Measurements from ENCODE around the gene RBP3.

RBP3 gene

GRCh38 chr10:47329855-47330254 lies 18.3 kb upstream of the RBP3 start:
- H3K36me3 ChIP-seq (ENCODE audit: insufficient read depth, low read length), result no peaks in the 10 kb centered on the region
- H3K79me2 ChIP-seq (ENCODE audit: control insufficient read depth, insufficient read depth, low read length, unreplicated experiment), result no peaks in the 10 kb centered on the region
- H3K27ac ChIP-seq (ENCODE audit: low read depth, low read length), result no peak overlapping the region
- H2AFZ ChIP-seq (ENCODE audit: low read length, unreplicated experiment), result no peak overlapping the region
- peaks cover 37% of the 10 kb centered on the region for H3K27me3 ChIP-seq (ENCODE audit: insufficient read depth, low read length)
- H3K4me3 ChIP-seq (ENCODE audit: low read depth, low read length), result no peak overlapping the region
- no peaks in the 10 kb centered on the region for H3K4me1 ChIP-seq (ENCODE audit: control insufficient read depth, insufficient read depth, low read length, unreplicated experiment)

GRCh38 chr10:47330366-47330765 lies 17.8 kb upstream of the RBP3 start:
- Histone ChIP-seq H3K27ac (ENCODE audit: low read depth, low read length) (no peak overlapping the region), H3K79me2 (ENCODE audit: control insufficient read depth, insufficient read depth, low read length, unreplicated experiment) (no peaks in the 10 kb centered on the region), H3K4me3 (ENCODE audit: low read depth, low read length) (no peak overlapping the region), H2AFZ (ENCODE audit: low read length, unreplicated experiment) (no peak overlapping the region), H3K36me3 (ENCODE audit: insufficient read depth, low read length) (no peaks in the 10 kb centered on the region), H3K27me3 (ENCODE audit: insufficient read depth, low read length) (peaks cover 37% of the 10 kb centered on the region), H3K4me1 (ENCODE audit: control insufficient read depth, insufficient read depth, low read length, unreplicated experiment) (no peaks in the 10 kb centered on the region)

DNA sequence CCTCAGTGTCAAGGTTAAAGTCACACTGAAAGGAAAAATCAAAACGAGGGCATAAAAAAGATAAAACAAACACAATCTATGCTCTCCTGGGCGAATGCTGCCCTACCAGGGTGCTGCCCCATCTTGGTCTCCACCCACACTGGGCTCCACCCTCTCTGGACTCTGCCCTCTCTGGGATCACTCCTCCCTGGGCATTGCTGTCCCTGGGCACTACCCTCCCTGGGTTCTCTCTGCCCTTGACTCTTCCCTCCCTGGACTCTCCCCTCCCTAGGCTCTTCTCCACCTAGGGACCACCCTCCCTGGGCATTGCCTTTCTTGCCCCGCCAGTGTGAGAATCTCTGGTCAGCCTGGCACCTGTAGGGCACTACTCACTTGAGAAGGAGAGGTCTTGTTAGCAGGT lies 17.4 kb upstream of the RBP3 start:
- no peaks in the 10 kb centered on the region for H3K36me3 ChIP-seq (ENCODE audit: insufficient read depth, low read length)
- no peaks in the 10 kb centered on the region for H3K4me1 ChIP-seq (ENCODE audit: control insufficient read depth, insufficient read depth, low read length, unreplicated experiment)
- no peak overlapping the region for H3K27ac ChIP-seq (ENCODE audit: low read depth, low read length)
- no peak overlapping the region for H2AFZ ChIP-seq (ENCODE audit: low read length, unreplicated experiment)
- no peak overlapping the region for H3K4me3 ChIP-seq (ENCODE audit: low read depth, low read length)
- H3K79me2 ChIP-seq (ENCODE audit: control insufficient read depth, insufficient read depth, low read length, unreplicated experiment), result no peaks in the 10 kb centered on the region
- peaks cover 42% of the 10 kb centered on the region for H3K27me3 ChIP-seq (ENCODE audit: insufficient read depth, low read length)

- Histone ChIP-seq H3K4me3 (ENCODE audit: low read depth, low read length) (no peak overlapping the region), H3K79me2 (ENCODE audit: control insufficient read depth, insufficient read depth, low read length, unreplicated experiment) (no peaks in the 10 kb centered on the region), H3K27ac (ENCODE audit: low read depth, low read length) (no peak overlapping the region)
These were observed 16.7 kb upstream of the RBP3 start for GRCh38 chr10:47331491-47331890.

GRCh38 chr10:47331954-47332353 lies 16.2 kb upstream of the RBP3 start:
- H3K36me3 ChIP-seq (ENCODE audit: insufficient read depth, low read length), result no peaks in the 10 kb centered on the region
- peaks cover 53% of the 10 kb centered on the region for H3K27me3 ChIP-seq (ENCODE audit: insufficient read depth, low read length)
- H3K4me1 ChIP-seq (ENCODE audit: control insufficient read depth, insufficient read depth, low read length, unreplicated experiment), result no peaks in the 10 kb centered on the region
- no peaks in the 10 kb centered on the region for H3K79me2 ChIP-seq (ENCODE audit: control insufficient read depth, insufficient read depth, low read length, unreplicated experiment)
- no peak overlapping the region for H3K4me3 ChIP-seq (ENCODE audit: low read depth, low read length)
- no peak overlapping the region for H2AFZ ChIP-seq (ENCODE audit: low read length, unreplicated experiment)
- H3K27ac ChIP-seq (ENCODE audit: low read depth, low read length), result no peak overlapping the region

More at GRCh38 chr10:47331491-47331890, 16.7 kb upstream of the RBP3 start:
- no peaks in the 10 kb centered on the region for H3K36me3 ChIP-seq (ENCODE audit: insufficient read depth, low read length)
- H3K27me3 ChIP-seq (ENCODE audit: insufficient read depth, low read length), result peaks cover 49% of the 10 kb centered on the region
- no peak overlapping the region for H2AFZ ChIP-seq (ENCODE audit: low read length, unreplicated experiment)
- no peaks in the 10 kb centered on the region for H3K4me1 ChIP-seq (ENCODE audit: control insufficient read depth, insufficient read depth, low read length, unreplicated experiment)

GRCh38 chr10:47332371-47332770 lies 15.8 kb upstream of the RBP3 start:
- Histone ChIP-seq H3K4me3 (ENCODE audit: low read depth, low read length) (no peak overlapping the region), H3K4me1 (ENCODE audit: control insufficient read depth, insufficient read depth, low read length, unreplicated experiment) (no peaks in the 10 kb centered on the region), H3K36me3 (ENCODE audit: insufficient read depth, low read length) (no peaks in the 10 kb centered on the region), H3K27me3 (ENCODE audit: insufficient read depth, low read length) (peaks cover 57% of the 10 kb centered on the region), H2AFZ (ENCODE audit: low read length, unreplicated experiment) (no peak overlapping the region), H3K27ac (ENCODE audit: low read depth, low read length) (no peak overlapping the region), H3K79me2 (ENCODE audit: control insufficient read depth, insufficient read depth, low read length, unreplicated experiment) (no peaks in the 10 kb centered on the region)

GRCh38 chr10:47332946-47333345 lies 15.2 kb upstream of the RBP3 start:
- Histone ChIP-seq H3K4me1 (ENCODE audit: control insufficient read depth, insufficient read depth, low read length, unreplicated experiment) (no peaks in the 10 kb centered on the region), H3K79me2 (ENCODE audit: control insufficient read depth, insufficient read depth, low read length, unreplicated experiment) (no peaks in the 10 kb centered on the region), H3K4me3 (ENCODE audit: low read depth, low read length) (no peak overlapping the region), H3K27me3 (ENCODE audit: insufficient read depth, low read length) (peaks cover 63% of the 10 kb centered on the region), H3K27ac (ENCODE audit: low read depth, low read length) (no peak overlapping the region), H2AFZ (ENCODE audit: low read length, unreplicated experiment) (no peak overlapping the region), H3K36me3 (ENCODE audit: insufficient read depth, low read length) (no peaks in the 10 kb centered on the region)

DNA sequence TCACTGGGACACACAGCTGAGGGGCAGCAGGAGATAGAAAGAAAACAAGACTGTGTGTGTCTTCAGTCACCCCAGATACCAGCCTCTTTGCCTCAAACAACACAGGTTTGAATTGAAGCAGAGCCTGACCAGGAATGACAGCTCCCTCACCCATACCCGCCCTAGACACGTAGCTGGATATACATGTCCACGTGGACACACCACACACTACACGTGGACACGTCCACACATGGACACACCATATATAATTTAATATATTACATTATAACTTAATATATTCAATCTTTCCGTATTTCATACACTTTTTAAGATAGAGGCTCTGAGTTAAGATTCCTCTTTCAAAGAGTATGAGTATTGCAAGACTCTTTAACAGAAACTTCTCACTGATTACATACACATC lies 14.6 kb upstream of the RBP3 start:
- Histone ChIP-seq H3K4me3 (ENCODE audit: low read depth, low read length) (no peak overlapping the region), H3K4me1 (ENCODE audit: control insufficient read depth, insufficient read depth, low read length, unreplicated experiment) (no peaks in the 10 kb centered on the region), H3K36me3 (ENCODE audit: insufficient read depth, low read length) (no peaks in the 10 kb centered on the region), H3K27me3 (ENCODE audit: insufficient read depth, low read length) (peaks cover 69% of the 10 kb centered on the region), H2AFZ (ENCODE audit: low read length, unreplicated experiment) (no peak overlapping the region), H3K79me2 (ENCODE audit: control insufficient read depth, insufficient read depth, low read length, unreplicated experiment) (no peaks in the 10 kb centered on the region), H3K27ac (ENCODE audit: low read depth, low read length) (no peak overlapping the region)

- Histone ChIP-seq H3K79me2 (ENCODE audit: control insufficient read depth, insufficient read depth, low read length, unreplicated experiment) (no peaks in the 10 kb centered on the region), H2AFZ (ENCODE audit: low read length, unreplicated experiment) (no peak overlapping the region), H3K27ac (ENCODE audit: low read depth, low read length) (no peak overlapping the region), H3K36me3 (ENCODE audit: insufficient read depth, low read length) (no peaks in the 10 kb centered on the region), H3K27me3 (ENCODE audit: insufficient read depth, low read length) (peaks cover 80% of the 10 kb centered on the region), H3K4me1 (ENCODE audit: control insufficient read depth, insufficient read depth, low read length, unreplicated experiment) (no peaks in the 10 kb centered on the region), H3K4me3 (ENCODE audit: low read depth, low read length) (no peak overlapping the region)
These were observed 13.5 kb upstream of the RBP3 start for GRCh38 chr10:47334466-47335295.

GRCh38 chr10:47335906-47336305 lies 12.3 kb upstream of the RBP3 start:
- no peaks in the 10 kb centered on the region for H3K4me1 ChIP-seq (ENCODE audit: control insufficient read depth, insufficient read depth, low read length, unreplicated experiment)
- no peaks in the 10 kb centered on the region for H3K79me2 ChIP-seq (ENCODE audit: control insufficient read depth, insufficient read depth, low read length, unreplicated experiment)
- H3K36me3 ChIP-seq (ENCODE audit: insufficient read depth, low read length), result no peaks in the 10 kb centered on the region
- H2AFZ ChIP-seq (ENCODE audit: low read length, unreplicated experiment), result no peak overlapping the region
- H3K27me3 ChIP-seq (ENCODE audit: insufficient read depth, low read length), result peaks cover 84% of the 10 kb centered on the region
- H3K4me3 ChIP-seq (ENCODE audit: low read depth, low read length), result no peak overlapping the region
- no peak overlapping the region for H3K27ac ChIP-seq (ENCODE audit: low read depth, low read length)

- H3K79me2 ChIP-seq (ENCODE audit: control insufficient read depth, insufficient read depth, low read length, unreplicated experiment), result no peaks in the 10 kb centered on the region
- H3K4me1 ChIP-seq (ENCODE audit: control insufficient read depth, insufficient read depth, low read length, unreplicated experiment), result no peaks in the 10 kb centered on the region
- H3K27me3 ChIP-seq (ENCODE audit: insufficient read depth, low read length), result peaks cover 89% of the 10 kb centered on the region
- H3K27ac ChIP-seq (ENCODE audit: low read depth, low read length), result no peak overlapping the region
- no peak overlapping the region for H2AFZ ChIP-seq (ENCODE audit: low read length, unreplicated experiment)
- no peaks in the 10 kb centered on the region for H3K36me3 ChIP-seq (ENCODE audit: insufficient read depth, low read length)
- no peak overlapping the region for H3K4me3 ChIP-seq (ENCODE audit: low read depth, low read length)
These were observed 11.6 kb upstream of the RBP3 start for GRCh38 chr10:47336387-47337134.

Data from ACC112 (cell line).